HEK293 (cell line): Measurements from ENCODE around the gene CD180.

Experiments used
- CTCF ChIA-PET: fragments of 350-600 bp; formaldehyde crosslinking; extraction: SDS; loops from one replicate; lab custom pipeline; 2021; ENCODE audit warnings: antibody characterized with exemption; lab: Yijun Ruan, JAX
- POLR2A ChIA-PET: fragments of 300-600 bp; formaldehyde crosslinking; extraction: SDS; loops from one replicate; lab custom pipeline; 2020; ENCODE audit warnings: antibody characterized with exemption, inconsistent platforms; lab: Yijun Ruan, JAX
- H3K27ac ChIP-seq: fragments of 200-500 bp; sonication (Bioruptor generic); 2 replicates; pipeline ENCODE4 v1.5.1; 2014; ENCODE audit warnings: low read depth, low read length, control low read depth, inconsistent platforms; ENCODE audit errors: extremely low read depth
- H3K36me3 ChIP-seq, 2 experiments: fragments of 200-500 bp in 1 of 2; sonication (Bioruptor generic) in 1 of 2; 1 replicate in 1 of 2; 2 replicates in 1 of 2; pipeline ENCODE4 v1.5.1; 2014 to 2017; ENCODE audit warnings: inconsistent platforms in 2 of 2, low read length in 2 of 2; ENCODE audit not compliant: control insufficient read depth in 2 of 2, insufficient read depth in 1 of 2
- H3K4me1 ChIP-seq: fragments of 200-500 bp; sonication (Bioruptor generic); 2 replicates; pipeline ENCODE4 v1.5.1; 2014; ENCODE audit warnings: mild to moderate bottlenecking, low read length, inconsistent platforms; ENCODE audit not compliant: control insufficient read depth, insufficient read depth
- H3K4me3 ChIP-seq: 2 replicates; pipeline ENCODE4 v1.5.1; 2011; ENCODE audit warnings: low read depth, mild to moderate bottlenecking, control low read depth, low read length, moderate library complexity
- H3K9me3 ChIP-seq: fragments of 200-500 bp; sonication (Bioruptor generic); 2 replicates; pipeline ENCODE4 v1.5.1; 2014; ENCODE audit warnings: low read depth, low read length, inconsistent platforms; ENCODE audit not compliant: control insufficient read depth, insufficient read depth
- AEBP2 ChIP-seq: fragments of 450-650 bp; formaldehyde crosslinking; IDR thresholded peaks from 2 replicates; pipeline ENCODE4 v1.5.1; 2016; ENCODE audit warnings: missing biosample characterization, missing genetic modification characterization, borderline replicate concordance
- ATF2 ChIP-seq: fragments of 450-650 bp; formaldehyde crosslinking; IDR thresholded peaks from 2 replicates; pipeline ENCODE4 v1.5.1; 2016; ENCODE audit warnings: missing biosample characterization, missing genetic modification characterization, low read depth
- GLI2 ChIP-seq: fragments of 450-650 bp; formaldehyde crosslinking; IDR thresholded peaks from 2 replicates; pipeline ENCODE4; 2017; ENCODE audit warnings: missing biosample characterization, missing genetic modification characterization, low read depth, borderline replicate concordance
- HOXA7 ChIP-seq: sonication (generic); formaldehyde crosslinking; IDR thresholded peaks from 2 replicates; pipeline ENCODE4 v1.8.1; 2022; ENCODE audit warnings: missing genetic modification reagents, borderline replicate concordance
- HOXD13 ChIP-seq: sonication (generic); formaldehyde crosslinking; IDR thresholded peaks from 2 replicates; pipeline ENCODE4 v1.8.0; 2022; ENCODE audit warnings: missing genetic modification reagents, borderline replicate concordance
- PRDM10 ChIP-seq: fragments of 450-650 bp; formaldehyde crosslinking; IDR thresholded peaks from 2 replicates; pipeline ENCODE4 v1.5.1; 2016; ENCODE audit warnings: missing biosample characterization, missing genetic modification characterization
- REPIN1 ChIP-seq: fragments of 450-650 bp; formaldehyde crosslinking; IDR thresholded peaks from 2 replicates; pipeline ENCODE4 v1.5.1; 2017; ENCODE audit warnings: missing biosample characterization, missing genetic modification characterization, low read depth
- SETDB1 ChIP-seq: IDR thresholded peaks from one replicate; pipeline ENCODE4 v1.6.1; 2017; ENCODE audit warnings: mild to moderate bottlenecking, low read length, moderate library complexity, mixed read lengths; ENCODE audit not compliant: insufficient read length
- SP3 ChIP-seq: fragments of 450-650 bp; formaldehyde crosslinking; IDR thresholded peaks from 2 replicates; pipeline ENCODE4 v1.5.1; 2016; ENCODE audit warnings: missing biosample characterization, missing genetic modification characterization
- YY2 ChIP-seq: fragments of 450-650 bp; formaldehyde crosslinking; IDR thresholded peaks from 2 replicates; pipeline ENCODE4 v1.5.1; 2016; ENCODE audit warnings: missing biosample characterization, missing genetic modification characterization
- ZBTB17 ChIP-seq: fragments of 450-650 bp; formaldehyde crosslinking; IDR thresholded peaks from 2 replicates; pipeline ENCODE4 v1.5.1; 2016; ENCODE audit warnings: missing biosample characterization, missing genetic modification characterization
- ZEB2 ChIP-seq: fragments of 450-650 bp; formaldehyde crosslinking; IDR thresholded peaks from 2 replicates; pipeline ENCODE4 v1.5.1; 2016; ENCODE audit warnings: missing biosample characterization, missing genetic modification characterization
- ZNF138 ChIP-seq: fragments of 450-650 bp; formaldehyde crosslinking; IDR thresholded peaks from 2 replicates; pipeline ENCODE4 v1.5.1; 2016; ENCODE audit warnings: missing biosample characterization, missing genetic modification characterization, borderline replicate concordance
- ZNF146 ChIP-seq: fragments of 450-650 bp; formaldehyde crosslinking; IDR thresholded peaks from 2 replicates; pipeline ENCODE4 v1.5.1; 2016; ENCODE audit warnings: missing biosample characterization, missing genetic modification characterization
- ZNF221 ChIP-seq: fragments of 450-650 bp; formaldehyde crosslinking; IDR thresholded peaks from 2 replicates; pipeline ENCODE4 v1.5.1; 2017; ENCODE audit warnings: missing biosample characterization, missing genetic modification characterization, borderline replicate concordance
- ZNF341 ChIP-seq: fragments of 450-650 bp; formaldehyde crosslinking; IDR thresholded peaks from 2 replicates; pipeline ENCODE4; 2016; ENCODE audit warnings: low read depth, missing biosample characterization, missing genetic modification characterization
- ZNF362 ChIP-seq: fragments of 450-650 bp; formaldehyde crosslinking; IDR thresholded peaks from 2 replicates; pipeline ENCODE4 v1.5.1; 2016; ENCODE audit warnings: missing biosample characterization, missing genetic modification characterization
- ZNF501 ChIP-seq: fragments of 450-650 bp; formaldehyde crosslinking; IDR thresholded peaks from 2 replicates; pipeline ENCODE4 v1.5.1; 2016; ENCODE audit warnings: missing biosample characterization, missing genetic modification characterization
- ZNF624 ChIP-seq: fragments of 450-650 bp; formaldehyde crosslinking; IDR thresholded peaks from 2 replicates; pipeline ENCODE4 v1.5.1; 2017; ENCODE audit warnings: missing biosample characterization, missing genetic modification characterization
- ZNF660 ChIP-seq: fragments of 450-650 bp; IDR thresholded peaks from 2 replicates; pipeline ENCODE4 v1.5.1; 2018; ENCODE audit warnings: missing biosample characterization, mild to moderate bottlenecking, missing genetic modification characterization
- ZNF791 ChIP-seq: fragments of 450-650 bp; formaldehyde crosslinking; IDR thresholded peaks from 2 replicates; pipeline ENCODE4 v1.5.1; 2016; ENCODE audit warnings: missing biosample characterization, missing genetic modification characterization

CD180 gene

GRCh38 chr5:67223211-67223610 lies 26.6 kb upstream of the CD180 start:
- H3K4me1 ChIP-seq = no peaks in the 10 kb centered on the region
- TF ChIP-seq ZEB2 (no peak), ZNF138 (tag by site-specific recombination) (no peak), AEBP2 (no peak), ZNF221 (no peak), GLI2 (tag by site-specific recombination) (no peak)
- TF ChIP-seq, all 188 proteins: peak for 0
- CTCF ChIA-PET = interaction anchor here (0.7 to 1.3 kb wide), 3 partner anchors 10 to 1032 kb away, joined by 3 to 6 read pairs (median 5); no protein-coding TSS in a partner anchor
- H3K27ac ChIP-seq = no peak overlapping the region
- H3K4me3 ChIP-seq = no peak overlapping the region
- POLR2A ChIA-PET = no interaction called here
- no peaks in the 10 kb centered on the region for H3K9me3 ChIP-seq
- H3K36me3 ChIP-seq = no peaks in the 10 kb centered on the region

- no peaks in the 10 kb centered on the region for H3K4me1 ChIP-seq
- no peaks in the 10 kb centered on the region for H3K36me3 ChIP-seq
- no peaks in the 10 kb centered on the region for H3K9me3 ChIP-seq
- no peak overlapping the region for H3K4me3 ChIP-seq
- no peak for TF ChIP-seq SETDB1
- no peak for TF ChIP-seq ZNF362 (tag by site-specific recombination)
- POLR2A ChIA-PET = no interaction called here
- CTCF ChIA-PET = interaction anchor here (0.5 to 1.3 kb wide), 5 partner anchors 11 to 1033 kb away, joined by 3 to 6 read pairs (median 3); no protein-coding TSS in a partner anchor
- no peak overlapping the region for H3K27ac ChIP-seq
Measured at GRCh38 chr5:67222243-67223025, 25.8 kb upstream of the CD180 start.

- no peaks in the 10 kb centered on the region for H3K9me3 ChIP-seq
- POLR2A ChIA-PET = no interaction called here
- no peak overlapping the region for H3K4me3 ChIP-seq
- TF ChIP-seq ZBTB17 (tag by site-specific recombination) (no peak), YY2 (tag by site-specific recombination) (no peak), ATF2 (tag by site-specific recombination) (no peak), ZNF146 (no peak), SP3 (no peak), ZNF791 (tag by site-specific recombination) (no peak), HOXA7 (CRISPR knock-in tag) (no peak), ZNF624 (tag by site-specific recombination) (no peak), ZNF501 (tag by site-specific recombination) (no peak), ZNF341 (tag by site-specific recombination) (no peak), PRDM10 (no peak), HOXD13 (no peak), REPIN1 (tag by site-specific recombination) (no peak), ZNF660 (no peak)
- H3K36me3 ChIP-seq = no peaks in the 10 kb centered on the region
- no peak overlapping the region for H3K27ac ChIP-seq
- CTCF ChIA-PET = interaction anchor here (0.5 to 1.3 kb wide), 3 partner anchors 13 to 534 kb away, joined by 3 to 6 read pairs (median 3); no protein-coding TSS in a partner anchor
- no peaks in the 10 kb centered on the region for H3K4me1 ChIP-seq
Measured at GRCh38 chr5:67221487-67222242, 25.1 kb upstream of the CD180 start.
